ENCODE data around the gene FAAP100. TPM values are rescaled to one million over a fixed set of nuclear protein-coding genes. Genes with fewer than 3 reads are reported as not detected.
A peak's percentile ranks its signal among the peaks of the same experiment; 100 is the strongest.

Gene FAAP100
- total RNA-seq, 1 donor from 2014 or later: 47.7 TPM

GRCh38 chr17:81557276-81558114 is 5.3 kb upstream of the FAAP100 start:
- TF ChIP-seq CTCF (IDR thresholded peaks at IDR 0.05; ENCODE audit: unreplicated experiment): no peak
- Mint-ChIP-seq H3K9me3 (ENCODE audit: low read depth) (no peaks in the 10 kb centered on the region), H3K4me1 (ENCODE audit: low read depth) (peaks cover 10% of the 10 kb centered on the region), H3K36me3 (ENCODE audit: insufficient read depth) (peaks cover 10% of the 10 kb centered on the region), H3K27ac (peak overlapping the region; percentile 3), H3K4me3 (ENCODE audit: low read depth) (no peak overlapping the region), H3K27me3 (no peaks in the 10 kb centered on the region)
- no peak for DNase-seq (ENCODE audit: low spot score, unreplicated experiment)

DNA sequence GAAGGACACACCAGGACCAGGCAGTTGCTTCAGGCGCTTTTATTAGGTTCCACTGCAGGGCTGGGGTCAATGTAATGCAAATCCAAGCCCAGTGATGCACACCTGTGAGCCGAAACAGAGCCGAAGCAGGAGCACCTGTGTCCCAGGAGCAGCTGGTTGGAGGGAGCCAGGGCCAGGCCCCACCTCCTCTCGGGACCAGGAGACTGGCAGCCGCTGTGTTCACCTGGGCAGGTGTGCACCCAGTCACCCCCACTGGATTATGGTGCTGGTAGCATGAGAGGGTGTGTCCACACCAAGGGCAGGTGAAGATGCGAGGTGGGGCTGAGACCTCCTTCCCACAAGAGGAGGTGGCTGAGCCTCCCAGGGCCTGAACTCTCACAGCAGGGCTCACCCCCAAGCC is 4.7 kb upstream of the FAAP100 start:
- TF ChIP-seq CTCF (IDR thresholded peaks at IDR 0.05; ENCODE audit: unreplicated experiment): no peak
- no peak overlapping the region for H3K4me3 Mint-ChIP-seq (ENCODE audit: low read depth)
- peaks cover 10% of the 10 kb centered on the region for H3K4me1 Mint-ChIP-seq (ENCODE audit: low read depth)
- H3K9me3 Mint-ChIP-seq (ENCODE audit: low read depth): no peaks in the 10 kb centered on the region
- no peak for DNase-seq (ENCODE audit: low spot score, unreplicated experiment)
- H3K27ac Mint-ChIP-seq: no peak overlapping the region
- H3K36me3 Mint-ChIP-seq (ENCODE audit: insufficient read depth): peaks cover 8% of the 10 kb centered on the region
- H3K27me3 Mint-ChIP-seq: no peaks in the 10 kb centered on the region

- Mint-ChIP-seq H3K27me3 (no peaks in the 10 kb centered on the region), H3K4me3 (ENCODE audit: low read depth) (no peak overlapping the region), H3K4me1 (ENCODE audit: low read depth) (peaks cover 13% of the 10 kb centered on the region), H3K9me3 (ENCODE audit: low read depth) (no peaks in the 10 kb centered on the region), H3K36me3 (ENCODE audit: insufficient read depth) (peaks cover 7% of the 10 kb centered on the region), H3K27ac (no peak overlapping the region)
- no peak for TF ChIP-seq CTCF (IDR thresholded peaks at IDR 0.05; ENCODE audit: unreplicated experiment)
- no peak for DNase-seq (ENCODE audit: low spot score, unreplicated experiment)
These were observed 4.1 kb upstream of the FAAP100 start for GRCh38 chr17:81556175-81556691.

- Mint-ChIP-seq H3K4me1 (ENCODE audit: low read depth) (peaks cover 15% of the 10 kb centered on the region), H3K9me3 (ENCODE audit: low read depth) (no peaks in the 10 kb centered on the region), H3K36me3 (ENCODE audit: insufficient read depth) (peaks cover 8% of the 10 kb centered on the region), H3K27ac (peak overlapping the region; percentile 93), H3K4me3 (ENCODE audit: low read depth) (peak overlapping the region; percentile 85), H3K27me3 (no peaks in the 10 kb centered on the region)
- no peak for TF ChIP-seq CTCF (IDR thresholded peaks at IDR 0.05; ENCODE audit: unreplicated experiment)
- DNase-seq (ENCODE audit: low spot score, unreplicated experiment): no peak
These were observed 1.5 kb upstream of the FAAP100 start for GRCh38 chr17:81553616-81554181.

DNA sequence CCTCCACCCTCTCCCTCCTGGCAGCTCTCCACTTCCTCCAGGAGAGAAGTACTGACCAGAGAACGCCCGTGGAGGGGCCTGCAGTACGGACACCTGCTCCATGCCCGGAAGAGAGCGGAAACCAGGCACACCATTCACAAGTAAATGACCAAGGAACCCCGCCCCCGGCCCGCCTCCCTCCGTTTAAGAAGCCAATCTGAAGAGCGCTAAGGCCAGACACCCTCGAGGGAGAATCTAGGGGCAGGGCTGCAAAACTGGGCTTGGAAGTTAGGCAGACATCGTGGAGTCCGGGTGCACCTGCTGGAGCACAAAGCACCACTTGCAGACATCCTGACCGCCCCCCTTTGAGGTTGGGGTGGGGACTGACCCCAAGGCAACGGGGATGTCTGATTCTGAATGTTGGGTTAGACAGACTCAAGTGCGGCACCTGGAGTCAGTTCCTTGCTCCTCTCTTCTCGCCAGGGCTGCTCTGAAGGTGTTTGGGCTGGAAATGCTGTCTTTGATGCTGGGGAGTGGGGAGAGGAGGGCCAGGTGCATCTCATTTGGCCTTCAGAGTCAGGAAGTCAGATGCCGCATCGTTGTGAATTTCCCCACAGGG is 964 bp upstream of the FAAP100 start:
- no peaks in the 10 kb centered on the region for H3K27me3 Mint-ChIP-seq
- peaks cover 6% of the 10 kb centered on the region for H3K36me3 Mint-ChIP-seq (ENCODE audit: insufficient read depth)
- TF ChIP-seq CTCF (IDR thresholded peaks at IDR 0.05; ENCODE audit: unreplicated experiment): no peak
- peak overlapping the region; percentile 85 for H3K4me3 Mint-ChIP-seq (ENCODE audit: low read depth)
- peak overlapping the region; percentile 93 for H3K27ac Mint-ChIP-seq
- H3K9me3 Mint-ChIP-seq (ENCODE audit: low read depth): no peaks in the 10 kb centered on the region
- H3K4me1 Mint-ChIP-seq (ENCODE audit: low read depth): peaks cover 15% of the 10 kb centered on the region
- DNase-seq (ENCODE audit: low spot score, unreplicated experiment): no peak

All from progenitor cell of endocrine pancreas (in vitro differentiated cells).